GM12865 (cell line): ENCODE measurements around the gene SPPL3.

Experiments used
- DNase-seq: peaks from one replicate; pipeline ENCODE4 v3.0.0; 2010; ENCODE audit warnings: low read depth
- H3K4me3 ChIP-seq: 2 replicates; pipeline ENCODE4 v1.5.1; 2011; ENCODE audit warnings: mild to moderate bottlenecking, low read depth, low read length, control low read depth
- CTCF ChIP-seq: IDR thresholded peaks from 2 replicates; pipeline ENCODE4 v1.5.1; 2011; ENCODE audit warnings: low read length, control low read depth, low read depth, inconsistent platforms; ENCODE audit not compliant: insufficient read depth; ENCODE audit errors: missing control alignments

The SPPL3 gene

GRCh38 chr12:120814903-120815429 is 89.2 kb downstream of the SPPL3 start:
- TF ChIP-seq CTCF: no peak
- no peak for DNase-seq

GRCh38 chr12:120814203-120814902 is 89.8 kb downstream of the SPPL3 start:
- no peak for TF ChIP-seq CTCF
- no peak for DNase-seq
- no peak overlapping the region for H3K4me3 ChIP-seq

More at GRCh38 chr12:120814903-120815429, 89.2 kb downstream of the SPPL3 start:
- no peak overlapping the region for H3K4me3 ChIP-seq

GRCh38 chr12:120813588-120814153 is 90.5 kb downstream of the SPPL3 start:
- DNase-seq: no peak
- no peak for TF ChIP-seq CTCF
- no peak overlapping the region for H3K4me3 ChIP-seq

- DNase-seq: no peak
- no peak for TF ChIP-seq CTCF
- H3K4me3 ChIP-seq: no peak overlapping the region
Measured at GRCh38 chr12:120810021-120810420, 94.1 kb downstream of the SPPL3 start.

GRCh38 chr12:120804428-120804827 is 99.7 kb downstream of the SPPL3 start:
- H3K4me3 ChIP-seq: no peak overlapping the region
- no peak for TF ChIP-seq CTCF
- DNase-seq: no peak

GRCh38 chr12:120801146-120801545 is 103.0 kb downstream of the SPPL3 start:
- TF ChIP-seq CTCF: no peak

More at GRCh38 chr12:120801146-120801545, 103.0 kb downstream of the SPPL3 start:
- DNase-seq: peak; percentile 20
- H3K4me3 ChIP-seq: no peak overlapping the region
